ENCODE results near the gene SLC30A10.

The SLC30A10 gene

DNA sequence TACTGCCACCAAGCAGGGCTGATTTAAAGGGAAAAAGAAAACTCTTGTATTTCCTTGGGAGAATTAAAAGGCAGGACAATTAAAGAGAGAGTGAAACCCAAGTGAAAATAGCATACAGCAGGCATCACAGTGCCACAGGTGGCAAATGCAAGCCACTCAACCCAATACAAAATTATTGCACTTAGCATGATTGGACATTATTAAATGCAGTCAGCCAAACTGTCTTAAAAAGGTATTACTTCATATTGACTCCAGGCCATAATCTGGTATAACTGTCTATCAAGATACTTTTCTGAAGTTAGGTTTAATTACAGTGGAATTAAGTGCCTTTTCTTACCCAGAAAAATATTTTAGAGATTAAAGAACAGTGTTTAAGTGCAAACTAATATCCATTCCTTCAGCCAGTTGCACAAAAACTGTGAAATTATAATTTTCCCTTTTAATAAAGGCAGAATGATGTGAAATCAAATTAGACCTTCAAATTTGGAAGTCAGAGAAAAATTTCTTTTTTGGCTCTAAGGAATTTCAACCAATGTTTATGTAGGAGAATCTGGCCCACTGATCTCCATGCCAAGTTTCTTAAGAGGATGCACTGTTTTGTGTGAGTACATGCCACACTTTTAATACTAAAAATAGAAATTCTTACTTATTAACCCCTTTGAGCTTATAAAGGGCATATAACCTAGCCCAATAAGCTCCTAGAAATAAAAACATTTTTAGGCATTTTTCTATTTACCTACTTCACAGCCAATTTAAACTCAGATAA, 15.2 kb downstream of the SLC30A10 start:
- TF ChIP-seq, protein P1, sequence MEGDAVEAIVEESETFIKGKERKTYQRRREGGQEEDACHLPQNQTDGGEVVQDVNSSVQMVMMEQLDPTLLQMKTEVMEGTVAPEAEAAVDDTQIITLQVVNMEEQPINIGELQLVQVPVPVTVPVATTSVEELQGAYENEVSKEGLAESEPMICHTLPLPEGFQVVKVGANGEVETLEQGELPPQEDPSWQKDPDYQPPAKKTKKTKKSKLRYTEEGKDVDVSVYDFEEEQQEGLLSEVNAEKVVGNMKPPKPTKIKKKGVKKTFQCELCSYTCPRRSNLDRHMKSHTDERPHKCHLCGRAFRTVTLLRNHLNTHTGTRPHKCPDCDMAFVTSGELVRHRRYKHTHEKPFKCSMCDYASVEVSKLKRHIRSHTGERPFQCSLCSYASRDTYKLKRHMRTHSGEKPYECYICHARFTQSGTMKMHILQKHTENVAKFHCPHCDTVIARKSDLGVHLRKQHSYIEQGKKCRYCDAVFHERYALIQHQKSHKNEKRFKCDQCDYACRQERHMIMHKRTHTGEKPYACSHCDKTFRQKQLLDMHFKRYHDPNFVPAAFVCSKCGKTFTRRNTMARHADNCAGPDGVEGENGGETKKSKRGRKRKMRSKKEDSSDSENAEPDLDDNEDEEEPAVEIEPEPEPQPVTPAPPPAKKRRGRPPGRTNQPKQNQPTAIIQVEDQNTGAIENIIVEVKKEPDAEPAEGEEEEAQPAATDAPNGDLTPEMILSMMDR (IDR thresholded peaks at IDR 0.05) = no peak
- no peak for DNase-seq
- no peaks in the 10 kb centered on the region for H3K9me3 ChIP-seq
- H3K27ac ChIP-seq = no peak overlapping the region
- no peak overlapping the region for H3K4me3 ChIP-seq
- H3K27me3 ChIP-seq = no peaks in the 10 kb centered on the region
- no peaks in the 10 kb centered on the region for H3K4me1 ChIP-seq
- intact Hi-C loops (cut with DNase I; ENCODE audit: low total_unique reads) = no loop called here
- no peaks in the 10 kb centered on the region for H3K36me3 ChIP-seq

DNA sequence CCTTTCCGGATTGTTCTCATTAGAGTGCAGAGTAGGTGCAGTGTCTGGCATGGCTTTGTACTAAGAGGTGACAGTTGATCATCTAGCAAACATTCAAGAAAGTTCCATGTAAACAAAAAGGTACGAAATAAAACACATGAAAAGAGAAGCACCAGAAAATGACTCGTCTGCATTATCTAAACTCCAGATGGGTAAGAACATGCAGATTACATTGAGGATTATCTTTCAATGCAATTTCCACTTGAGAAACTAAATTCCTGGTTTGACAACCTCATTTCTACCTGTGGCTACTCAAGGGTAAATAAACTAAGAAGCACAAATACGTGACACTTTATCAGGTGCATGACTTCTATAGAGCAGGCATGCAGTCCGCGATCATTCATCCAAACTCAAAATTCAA, 17.6 kb downstream of the SLC30A10 start:
- H3K27ac ChIP-seq = no peak overlapping the region
- H3K27me3 ChIP-seq = no peaks in the 10 kb centered on the region
- no peaks in the 10 kb centered on the region for H3K9me3 ChIP-seq
- TF ChIP-seq, protein P1 (IDR thresholded peaks at IDR 0.05) = no peak
- H3K36me3 ChIP-seq = no peaks in the 10 kb centered on the region
- no peak overlapping the region for H3K4me3 ChIP-seq
- intact Hi-C loops (cut with DNase I; ENCODE audit: low total_unique reads) = no loop called here
- no peaks in the 10 kb centered on the region for H3K4me1 ChIP-seq
- DNase-seq = no peak

DNA sequence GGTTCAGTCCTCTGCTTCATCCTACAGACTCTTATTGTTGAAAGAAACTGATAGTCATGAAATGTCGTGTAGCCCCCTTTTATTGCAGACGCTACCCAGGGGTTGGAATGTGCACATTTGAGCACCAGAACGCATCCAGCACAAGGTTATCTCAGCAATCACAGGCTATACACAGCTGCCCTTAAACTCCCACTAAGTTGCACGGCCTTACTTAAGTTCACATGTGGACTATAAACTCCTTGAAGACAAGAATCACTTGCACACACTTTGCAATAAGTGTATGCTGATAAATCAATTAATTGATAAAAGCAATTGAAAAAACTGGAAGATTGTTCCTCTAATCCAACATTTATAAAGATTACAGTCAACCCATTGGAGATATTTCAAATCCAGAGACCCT, 18.9 kb downstream of the SLC30A10 start:
- no peaks in the 10 kb centered on the region for H3K27me3 ChIP-seq
- H3K4me3 ChIP-seq = no peak overlapping the region
- H3K4me1 ChIP-seq = no peaks in the 10 kb centered on the region
- TF ChIP-seq, protein P1 (IDR thresholded peaks at IDR 0.05) = no peak
- H3K36me3 ChIP-seq = no peaks in the 10 kb centered on the region
- intact Hi-C loops (cut with DNase I; ENCODE audit: low total_unique reads) = no loop called here
- no peaks in the 10 kb centered on the region for H3K9me3 ChIP-seq
- DNase-seq = no peak
- H3K27ac ChIP-seq = no peak overlapping the region

DNA sequence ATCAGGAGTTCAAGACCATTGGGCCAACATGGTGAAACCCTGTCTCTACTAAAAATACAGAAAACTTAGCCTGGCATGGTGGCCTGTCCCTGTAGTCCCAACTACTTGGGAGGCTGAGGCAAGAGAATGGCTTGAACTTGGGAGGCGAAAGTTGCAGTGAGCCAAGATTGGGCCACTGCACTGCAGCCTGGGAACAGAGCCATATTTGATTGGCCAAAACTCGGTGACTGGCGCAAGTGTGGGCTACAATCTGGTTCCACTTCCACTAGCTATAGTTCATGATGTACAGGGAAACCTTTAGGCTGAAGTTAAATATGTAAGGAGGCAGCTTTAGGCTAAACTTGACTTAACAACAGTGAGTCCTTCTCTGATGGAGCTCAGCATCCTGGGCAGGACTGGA, 20.2 kb downstream of the SLC30A10 start:
- Histone ChIP-seq H3K36me3 (no peaks in the 10 kb centered on the region), H3K4me1 (no peaks in the 10 kb centered on the region), H3K9me3 (no peaks in the 10 kb centered on the region), H3K27ac (no peak overlapping the region), H3K4me3 (no peak overlapping the region), H3K27me3 (no peaks in the 10 kb centered on the region)
- intact Hi-C loops (cut with DNase I; ENCODE audit: low total_unique reads) = no loop called here
- DNase-seq = no peak
- TF ChIP-seq, protein P1 (IDR thresholded peaks at IDR 0.05) = no peak

DNA sequence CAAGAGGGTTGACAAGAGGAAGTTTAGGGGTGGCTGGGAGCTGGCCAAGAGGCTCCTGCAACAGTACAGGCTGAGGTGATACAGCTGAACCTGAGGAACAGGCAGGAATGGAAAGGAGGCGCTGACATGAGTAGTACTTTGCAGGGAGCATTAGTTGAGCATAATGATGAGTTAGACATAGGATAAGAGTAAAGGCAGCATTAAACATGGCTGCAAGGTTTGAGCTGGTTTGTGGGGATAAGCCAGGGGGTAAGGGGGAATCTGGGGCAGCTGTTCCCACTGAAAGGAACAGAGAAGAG, 20.6 kb downstream of the SLC30A10 start:
- H3K4me1 ChIP-seq = no peaks in the 10 kb centered on the region
- TF ChIP-seq, protein P1 (IDR thresholded peaks at IDR 0.05) = no peak
- no peaks in the 10 kb centered on the region for H3K27me3 ChIP-seq
- no peaks in the 10 kb centered on the region for H3K9me3 ChIP-seq
- intact Hi-C loops (cut with DNase I; ENCODE audit: low total_unique reads) = no loop called here
- H3K36me3 ChIP-seq = no peaks in the 10 kb centered on the region
- no peak overlapping the region for H3K4me3 ChIP-seq
- no peak overlapping the region for H3K27ac ChIP-seq
- no peak for DNase-seq
